ENCODE data around the gene SLC35B3. TPM values are rescaled to one million over a fixed set of nuclear protein-coding genes. Genes with fewer than 3 reads are reported as not detected.

SLC35B3 gene
- total RNA-seq, 1 experiment from 2014 or later, result 41.3 TPM

DNA sequence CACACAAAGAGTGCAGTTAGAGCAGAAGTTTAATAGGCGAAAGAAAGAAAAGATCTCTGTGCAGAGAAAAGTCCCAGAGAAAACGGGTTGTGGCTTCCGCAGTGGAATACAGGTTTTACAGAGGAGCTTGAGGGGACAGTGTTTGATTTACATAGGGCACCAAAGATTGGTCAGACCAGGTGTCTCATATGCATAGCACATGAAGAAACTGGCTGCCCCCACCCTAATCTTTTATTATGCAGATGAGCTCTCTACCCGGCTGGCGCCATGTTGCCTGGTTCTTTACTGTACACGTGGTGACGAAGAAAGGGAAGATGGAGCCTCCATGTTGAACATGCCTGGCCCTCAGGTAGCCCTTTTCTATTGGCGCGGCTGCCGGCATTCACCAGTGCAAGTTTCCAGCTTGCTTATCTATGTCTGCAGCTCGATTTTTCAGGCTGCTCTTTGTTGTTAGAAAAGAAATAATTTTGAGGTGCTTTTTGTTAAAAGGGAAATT lies 47.4 kb downstream of the SLC35B3 start:
- CTCF ChIA-PET, result no interaction called here
- TF ChIP-seq, protein P1, sequence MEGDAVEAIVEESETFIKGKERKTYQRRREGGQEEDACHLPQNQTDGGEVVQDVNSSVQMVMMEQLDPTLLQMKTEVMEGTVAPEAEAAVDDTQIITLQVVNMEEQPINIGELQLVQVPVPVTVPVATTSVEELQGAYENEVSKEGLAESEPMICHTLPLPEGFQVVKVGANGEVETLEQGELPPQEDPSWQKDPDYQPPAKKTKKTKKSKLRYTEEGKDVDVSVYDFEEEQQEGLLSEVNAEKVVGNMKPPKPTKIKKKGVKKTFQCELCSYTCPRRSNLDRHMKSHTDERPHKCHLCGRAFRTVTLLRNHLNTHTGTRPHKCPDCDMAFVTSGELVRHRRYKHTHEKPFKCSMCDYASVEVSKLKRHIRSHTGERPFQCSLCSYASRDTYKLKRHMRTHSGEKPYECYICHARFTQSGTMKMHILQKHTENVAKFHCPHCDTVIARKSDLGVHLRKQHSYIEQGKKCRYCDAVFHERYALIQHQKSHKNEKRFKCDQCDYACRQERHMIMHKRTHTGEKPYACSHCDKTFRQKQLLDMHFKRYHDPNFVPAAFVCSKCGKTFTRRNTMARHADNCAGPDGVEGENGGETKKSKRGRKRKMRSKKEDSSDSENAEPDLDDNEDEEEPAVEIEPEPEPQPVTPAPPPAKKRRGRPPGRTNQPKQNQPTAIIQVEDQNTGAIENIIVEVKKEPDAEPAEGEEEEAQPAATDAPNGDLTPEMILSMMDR (IDR thresholded peaks at IDR 0.05; ENCODE audit: insufficient read depth in 1 of 2, low read depth in 1 of 2, low read length in 1 of 2, severe bottlenecking in 1 of 2, unreplicated experiment in 1 of 2), result no peak

DNA sequence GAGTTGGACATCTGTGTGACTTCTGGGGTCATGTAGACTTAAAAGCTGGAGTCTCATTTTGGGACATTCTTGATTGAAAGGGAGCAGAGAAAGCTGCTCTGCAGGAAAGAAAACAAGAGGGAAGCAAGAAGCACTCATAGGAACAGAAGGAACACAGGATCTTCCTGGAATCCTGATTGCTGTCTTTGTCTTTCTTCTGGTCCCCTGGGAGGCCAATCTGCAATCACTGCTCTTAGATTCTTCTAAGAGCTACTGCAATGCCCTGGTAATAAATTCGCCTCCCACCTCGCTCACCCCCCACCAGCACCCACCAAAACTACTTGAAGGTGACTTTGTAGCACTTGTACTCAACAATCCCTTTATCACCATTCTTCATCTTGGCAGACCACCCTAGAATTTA lies 51.8 kb downstream of the SLC35B3 start:
- Histone ChIP-seq H3K4me3 (ENCODE audit: low read depth, low read length) (no peak overlapping the region), H3K27me3 (replicated peaks; ENCODE audit: control insufficient read depth, insufficient read depth, low read length) (no peaks in the 10 kb centered on the region), H3K36me3 (ENCODE audit: control insufficient read depth, insufficient read depth, low read length) (no peaks in the 10 kb centered on the region), H3K4me1 (peaks cover 11% of the 10 kb centered on the region), H3K9me3 (peaks cover 9% of the 10 kb centered on the region; the same call in 1 of the 2 replicates)
- Mint-ChIP-seq H3K36me3 (ENCODE audit: insufficient read depth, unreplicated experiment) (no peaks in the 10 kb centered on the region), H3K4me3 (ENCODE audit: unreplicated experiment) (no peak overlapping the region), H3K4me1 (ENCODE audit: low read depth, unreplicated experiment) (peaks cover 8% of the 10 kb centered on the region), H3K27me3 (ENCODE audit: insufficient read depth, unreplicated experiment) (no peaks in the 10 kb centered on the region), H3K27ac (ENCODE audit: unreplicated experiment) (no peak overlapping the region), H3K9me3 (ENCODE audit: unreplicated experiment) (peaks cover 11% of the 10 kb centered on the region)
- TF ChIP-seq, protein P1 (IDR thresholded peaks at IDR 0.05; ENCODE audit: insufficient read depth in 1 of 2, low read depth in 1 of 2, low read length in 1 of 2, severe bottlenecking in 1 of 2, unreplicated experiment in 1 of 2), result no peak
- CTCF ChIA-PET, result interaction anchor here (0.6 kb wide), 1 partner anchor 244 kb away, joined by 3 read pairs; no protein-coding TSS in a partner anchor
- intact Hi-C loops (cut with micrococcal nuclease; ENCODE audit: unreplicated experiment), result no loop called here
- no TSS peak for BruUV-seq (replicated peaks)
- POLR2A ChIA-PET, result no interaction called here
- DNase-seq, result no peak

More for the DNA sequence above, 47.4 kb downstream of the SLC35B3 start:
- BruUV-seq (replicated peaks), result no TSS peak
- H3K4me3 ChIP-seq (ENCODE audit: low read depth, low read length), result no peak overlapping the region
- H3K4me1 ChIP-seq, result peaks cover 24% of the 10 kb centered on the region
- no peak for DNase-seq
- H3K27me3 ChIP-seq (replicated peaks; ENCODE audit: control insufficient read depth, insufficient read depth, low read length), result no peaks in the 10 kb centered on the region
- no peaks in the 10 kb centered on the region for H3K27me3 Mint-ChIP-seq (ENCODE audit: insufficient read depth, unreplicated experiment)
- intact Hi-C loops (cut with micrococcal nuclease; ENCODE audit: unreplicated experiment), result no loop called here
- POLR2A ChIA-PET, result no interaction called here
- no peaks in the 10 kb centered on the region for H3K36me3 ChIP-seq (ENCODE audit: control insufficient read depth, insufficient read depth, low read length)
- peak overlapping the region; percentile 48 for H3K27ac Mint-ChIP-seq (ENCODE audit: unreplicated experiment)
- peaks cover 6% of the 10 kb centered on the region for H3K9me3 Mint-ChIP-seq (ENCODE audit: unreplicated experiment)
- H3K36me3 Mint-ChIP-seq (ENCODE audit: insufficient read depth, unreplicated experiment), result no peaks in the 10 kb centered on the region
- peaks cover 5% of the 10 kb centered on the region; the same call in 1 of the 2 replicates for H3K9me3 ChIP-seq
- H3K4me3 Mint-ChIP-seq (ENCODE audit: unreplicated experiment), result peak overlapping the region; percentile 36
- peaks cover 25% of the 10 kb centered on the region for H3K4me1 Mint-ChIP-seq (ENCODE audit: low read depth, unreplicated experiment)

DNA sequence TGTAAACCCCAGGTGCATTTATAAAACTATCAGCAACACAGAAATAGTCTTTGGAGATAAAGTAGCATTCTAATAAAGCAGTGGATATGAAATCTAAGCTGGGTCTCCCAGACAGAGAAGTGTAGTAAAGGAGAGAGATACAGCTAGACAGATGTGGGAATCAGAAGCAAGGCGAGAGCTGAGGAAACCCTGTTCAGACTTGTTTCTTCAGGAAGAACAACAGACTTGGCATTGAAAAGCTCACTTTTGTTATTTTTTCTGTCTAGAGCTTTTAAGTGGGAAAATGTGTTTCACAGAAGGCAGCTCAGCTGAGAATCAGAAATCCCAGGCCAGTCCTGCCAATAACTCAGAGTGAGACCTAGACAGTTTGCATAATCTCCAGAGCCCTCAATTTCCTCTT lies 52.9 kb downstream of the SLC35B3 start:
- intact Hi-C loops (cut with micrococcal nuclease; ENCODE audit: unreplicated experiment), result no loop called here
- DNase-seq, result no peak
- H3K27me3 ChIP-seq (replicated peaks; ENCODE audit: control insufficient read depth, insufficient read depth, low read length), result no peaks in the 10 kb centered on the region
- Mint-ChIP-seq H3K27ac (ENCODE audit: unreplicated experiment) (no peak overlapping the region), H3K9me3 (ENCODE audit: unreplicated experiment) (peaks cover 11% of the 10 kb centered on the region), H3K27me3 (ENCODE audit: insufficient read depth, unreplicated experiment) (no peaks in the 10 kb centered on the region), H3K4me1 (ENCODE audit: low read depth, unreplicated experiment) (peaks cover 2% of the 10 kb centered on the region), H3K36me3 (ENCODE audit: insufficient read depth, unreplicated experiment) (no peaks in the 10 kb centered on the region), H3K4me3 (ENCODE audit: unreplicated experiment) (no peak overlapping the region)
- POLR2A ChIA-PET, result no interaction called here
- BruUV-seq (replicated peaks), result no TSS peak
- peaks cover 9% of the 10 kb centered on the region; the same call in 1 of the 2 replicates for H3K9me3 ChIP-seq
- H3K36me3 ChIP-seq (ENCODE audit: control insufficient read depth, insufficient read depth, low read length), result no peaks in the 10 kb centered on the region
- no peak overlapping the region for H3K4me3 ChIP-seq (ENCODE audit: low read depth, low read length)
- TF ChIP-seq, protein P1 (IDR thresholded peaks at IDR 0.05; ENCODE audit: insufficient read depth in 1 of 2, low read depth in 1 of 2, low read length in 1 of 2, severe bottlenecking in 1 of 2, unreplicated experiment in 1 of 2), result no peak
- H3K4me1 ChIP-seq, result peaks cover 5% of the 10 kb centered on the region
- CTCF ChIA-PET, result no interaction called here
